GM04503 (cell line): Measurements from ENCODE around the gene PRKG2.
"Not testable (repeated sequence)": the region's sequence is repeated elsewhere in the genome, so short reads cannot be mapped to it uniquely, and the experiment has no call there.

ENCODE experiments used
- DNase-seq: peaks from one replicate; pipeline ENCODE4 v3.0.0-alpha.2; 2012; ENCODE audit warnings: low read depth

The PRKG2 gene

DNA sequence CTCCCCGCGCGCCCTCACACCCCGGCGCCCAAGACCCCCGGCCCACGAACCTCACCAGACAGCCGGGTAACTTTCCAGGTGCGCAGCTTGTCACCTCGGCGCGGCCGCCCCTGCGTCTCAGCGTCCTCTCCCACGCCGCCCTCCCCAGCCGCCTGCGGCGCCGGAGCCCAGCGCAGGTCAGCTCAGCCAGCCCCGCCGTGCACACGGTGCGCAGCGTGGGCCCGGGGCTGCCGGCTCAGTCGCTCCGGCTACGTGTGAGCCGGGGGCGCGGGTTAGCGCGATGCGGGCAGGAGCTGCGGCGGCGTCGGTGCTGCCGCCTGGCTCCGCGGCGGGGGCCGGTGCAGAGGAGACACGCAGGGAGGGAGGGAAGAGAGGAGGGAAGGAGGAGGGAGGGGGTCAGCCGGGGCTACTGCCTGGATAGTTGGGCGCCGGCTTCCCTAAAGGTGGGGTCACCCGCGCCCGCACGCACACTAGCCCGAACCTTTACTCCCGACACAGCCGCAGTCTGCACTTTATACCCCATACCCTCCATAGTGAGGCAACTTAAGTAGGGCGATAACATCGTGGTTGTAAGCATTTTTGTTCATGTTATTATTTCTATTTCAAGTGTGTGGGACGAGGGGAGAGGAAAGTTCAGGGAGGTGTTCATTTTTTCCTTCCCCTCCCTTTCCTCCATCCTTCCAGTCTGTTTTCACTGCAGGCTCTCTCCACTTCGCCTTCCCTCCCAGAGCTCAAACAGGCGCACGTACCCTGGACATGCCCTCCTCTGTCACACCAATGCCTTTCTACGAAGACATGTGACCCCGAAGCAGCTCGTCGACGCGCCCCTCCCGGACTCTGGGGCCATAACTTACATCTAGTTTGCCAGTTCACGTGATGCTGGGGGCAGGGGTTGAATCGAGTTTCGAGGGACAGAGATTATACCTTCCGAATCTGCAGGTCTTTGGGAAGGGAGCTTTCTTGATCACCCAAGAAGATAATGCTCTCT lies at the start of gene PRKG2:
Gene PRKG2, minus strand, starts transcription at position 342 of the 988 bp plus-strand sequence. CDS start 10,175 bp downstream, outside the sequence.
- no peak for DNase-seq

DNA sequence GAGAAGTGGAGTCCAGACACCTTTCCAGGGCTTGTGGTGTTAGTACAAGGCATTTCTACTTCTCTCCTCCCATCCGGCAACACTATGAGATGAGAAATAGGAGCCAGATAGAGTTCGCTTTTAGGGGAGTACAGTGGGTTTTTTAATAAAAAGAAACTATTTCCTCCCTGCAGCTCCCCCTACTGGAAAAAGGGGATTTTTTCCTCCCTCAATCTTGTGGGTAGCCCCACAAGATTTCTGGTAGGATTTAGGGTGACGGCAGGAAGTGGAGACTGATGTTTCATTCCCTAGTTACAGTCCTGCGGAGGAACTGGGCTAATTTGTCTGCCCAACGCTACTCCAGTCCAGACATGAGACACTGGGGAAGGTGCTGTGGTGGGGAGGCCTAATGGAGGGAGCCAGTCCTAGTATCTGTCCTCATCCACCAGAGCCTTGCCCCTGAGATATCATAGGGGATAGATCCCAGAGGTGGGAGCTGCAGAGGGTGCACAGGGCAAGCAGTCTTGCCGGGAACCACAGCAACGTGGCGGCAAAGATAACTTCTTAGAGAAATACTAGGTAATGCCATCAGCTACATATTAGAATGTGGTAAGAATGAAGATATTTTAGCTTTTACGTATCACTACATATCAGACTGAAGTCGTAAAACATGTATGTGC lies 45.5 kb upstream of the PRKG2 start:
- DNase-seq, result no peak

- DNase-seq, result no peak
Observed at GRCh38 chr4:81258841-81259550, 44.0 kb upstream of the PRKG2 start.

- DNase-seq, result no peak
Observed at GRCh38 chr4:81257816-81258215, 42.8 kb upstream of the PRKG2 start.

DNA sequence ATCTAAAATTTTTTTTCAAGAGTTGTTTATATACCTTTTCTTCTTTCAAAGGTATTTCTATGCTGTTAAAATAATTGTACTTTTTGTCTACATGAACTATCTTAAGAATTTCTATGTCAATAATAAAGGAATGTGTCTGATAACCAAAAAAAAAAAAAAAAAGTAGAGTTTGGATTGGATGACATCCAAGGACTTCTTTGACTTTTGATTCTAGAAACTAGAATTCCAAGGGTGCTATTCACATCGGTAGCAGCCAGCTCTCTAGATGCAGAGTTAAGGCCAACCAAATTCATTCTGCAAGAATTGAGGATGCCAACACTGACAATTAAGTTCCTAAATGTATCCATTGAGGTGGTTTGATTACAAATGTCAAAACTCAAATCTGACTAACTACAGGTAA lies 42.0 kb upstream of the PRKG2 start:
- DNase-seq, result peak; percentile 31

GRCh38 chr4:81256059-81256970 lies 41.3 kb upstream of the PRKG2 start:
- no peak for DNase-seq

GRCh38 chr4:81255524-81255923 lies 40.5 kb upstream of the PRKG2 start:
- peak; percentile 78 for DNase-seq

DNA sequence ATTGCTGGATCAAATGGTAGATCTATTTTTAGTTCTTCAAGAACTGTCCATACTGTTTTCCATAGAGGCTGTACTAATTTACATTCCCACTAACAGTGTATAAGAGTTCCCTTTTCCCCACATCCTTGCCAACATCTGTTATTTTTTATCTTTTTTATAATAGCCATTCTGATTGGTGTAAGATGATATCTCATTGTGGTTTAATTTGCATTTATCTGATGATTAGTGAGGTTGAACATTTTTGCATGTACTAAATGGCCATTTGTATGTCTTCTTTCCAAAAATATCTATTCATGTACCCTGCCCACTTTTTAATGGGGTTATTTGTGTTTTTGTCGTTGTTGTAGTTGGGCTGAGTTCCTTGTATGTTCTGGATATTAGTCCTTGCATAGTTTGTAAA lies 35.4 kb upstream of the PRKG2 start:
- DNase-seq, result no peak

- no peak for DNase-seq
Observed at GRCh38 chr4:81245218-81246009, 30.4 kb upstream of the PRKG2 start.

- no peak for DNase-seq
Observed at GRCh38 chr4:81237791-81238190, 22.8 kb upstream of the PRKG2 start.

DNA sequence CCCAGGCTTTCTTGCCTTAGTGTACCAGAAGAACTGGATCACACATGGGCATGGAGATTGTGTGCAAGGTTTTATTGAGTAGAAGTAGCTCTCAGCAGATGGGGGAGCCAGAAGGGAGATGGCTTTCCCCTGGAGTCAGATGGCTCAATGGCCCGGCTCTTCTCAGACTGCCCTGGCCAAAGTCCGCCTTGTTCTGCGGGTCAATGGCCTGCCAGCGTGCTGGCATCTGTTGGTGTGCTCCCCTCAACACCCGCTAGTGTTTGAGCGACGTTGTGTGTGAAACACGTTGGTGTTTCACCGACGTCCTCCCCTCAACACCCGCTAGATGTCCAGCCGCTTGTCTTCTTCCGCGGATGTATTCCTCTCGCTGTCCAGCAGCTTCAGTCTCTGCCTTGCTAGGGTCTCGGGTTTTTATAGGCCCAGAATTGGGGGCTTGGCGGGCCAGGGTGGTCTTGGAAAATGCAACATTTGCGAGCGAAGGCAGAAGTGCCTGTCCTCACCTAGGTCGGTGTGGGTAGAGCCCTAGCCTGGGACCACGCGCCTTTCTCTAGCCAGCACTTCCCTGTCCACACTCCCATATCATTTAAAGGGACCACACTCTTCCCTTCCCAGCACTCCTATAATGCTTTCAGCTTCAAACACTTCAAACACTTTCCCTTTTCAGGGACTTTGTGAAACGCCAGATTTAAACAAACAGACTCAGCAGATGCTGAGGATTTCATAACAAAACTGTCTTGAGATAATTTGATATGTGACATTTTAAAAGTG lies 21.1 kb upstream of the PRKG2 start:
- no peak for DNase-seq

DNA sequence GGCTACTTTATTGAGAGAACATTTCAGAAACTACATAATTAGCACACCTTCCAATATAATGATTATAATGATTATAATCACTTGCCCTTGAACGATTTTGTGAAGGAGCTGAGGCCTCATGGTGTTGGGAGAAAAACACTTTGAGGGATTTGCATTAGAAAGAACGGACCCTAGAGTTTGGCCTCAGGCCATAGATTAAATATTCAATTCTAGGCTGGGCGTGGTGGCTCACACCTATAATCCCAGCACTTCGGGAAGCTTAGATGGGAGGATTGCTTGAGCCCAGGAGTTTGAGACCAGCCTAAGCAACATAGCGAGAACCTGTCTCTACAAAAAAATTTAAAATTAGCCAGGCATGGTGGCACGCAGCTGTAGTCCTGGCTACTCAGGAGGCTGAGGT lies 12.9 kb upstream of the PRKG2 start:
- no peak for DNase-seq

DNA sequence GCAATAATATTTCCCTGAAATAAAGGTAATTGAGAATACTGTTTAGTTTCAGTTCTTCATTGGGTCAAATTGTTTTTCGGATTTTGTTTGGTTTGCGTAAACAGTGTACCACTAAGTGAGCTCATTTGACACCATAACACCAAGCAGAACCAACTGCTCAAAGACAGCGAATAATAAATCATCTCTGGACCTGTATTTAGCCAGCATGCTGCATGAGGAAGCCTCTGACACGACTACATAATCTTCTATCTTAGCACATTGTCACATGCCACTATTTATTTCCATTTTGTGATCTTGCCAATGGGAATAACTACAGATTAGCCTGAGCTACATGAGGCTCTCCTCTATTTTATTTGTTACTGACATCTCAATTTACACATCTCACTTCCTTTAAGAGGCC lies 12.1 kb upstream of the PRKG2 start:
- no peak for DNase-seq

DNA sequence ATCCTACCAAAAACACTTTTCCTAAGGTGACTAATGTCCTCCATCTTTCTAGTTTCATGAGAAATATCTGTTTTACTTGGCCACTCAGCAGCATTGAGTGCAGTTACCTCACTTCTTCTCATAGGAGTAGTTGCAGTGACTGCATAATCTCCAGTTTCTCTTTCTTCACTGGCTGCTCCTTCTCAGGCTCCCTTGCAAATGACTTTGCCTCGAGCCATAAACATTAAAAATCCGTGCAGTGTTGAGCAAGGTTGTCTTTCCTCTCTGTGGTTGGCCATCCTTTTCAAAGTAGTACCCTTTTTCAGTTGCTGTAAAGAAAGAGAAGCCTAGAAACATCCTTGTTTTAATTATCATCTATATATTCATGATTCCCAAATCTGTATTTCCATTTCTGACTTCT lies 10.2 kb upstream of the PRKG2 start:
- no peak for DNase-seq

GRCh38 chr4:81222082-81222472 lies 7.1 kb upstream of the PRKG2 start:
- DNase-seq, result not testable (repeated sequence)

GRCh38 chr4:81221303-81222081 lies 6.5 kb upstream of the PRKG2 start:
- DNase-seq, result no peak

GRCh38 chr4:81220271-81220670 lies 5.2 kb upstream of the PRKG2 start:
- no peak for DNase-seq

GRCh38 chr4:81218206-81218605 lies 3.2 kb upstream of the PRKG2 start:
- no peak for DNase-seq

- DNase-seq, result no peak
Observed at GRCh38 chr4:81217779-81218178, 2.8 kb upstream of the PRKG2 start.
